Smooth muscle cell of trachea (primary cell): ENCODE measurements around the gene NOSIP. TPM values are rescaled to one million over a fixed set of nuclear protein-coding genes. Genes with fewer than 3 reads are reported as not detected.

Experiments used
- total RNA-seq: library from RNA; depleted of rRNA; stranded (reverse); fragments of >200 nt; gene quantifications from 2 replicates; pipeline ENCODE4 v1.2.1, GENCODE V29; 2014

NOSIP gene
- 48.5 and 71.3 TPM in 2 replicates for total RNA-seq

GRCh38 chr19:49580264-49581006, at the start of gene NOSIP:
Gene NOSIP, minus strand, starts transcription at chr19:49580556. Its CDS starts 19,865 bp downstream, at chr19:49560691.

GRCh38 chr19:49590971-49591730, 10.8 kb upstream of the NOSIP start, which contains the start of gene PRR12:
Gene PRR12, plus strand, starts transcription at chr19:49591182. Its CDS starts 473 bp downstream, at chr19:49591655.

GRCh38 chr19:49581007-49581508, 702 bp upstream of the NOSIP start, which contains the start of gene PRRG2:
Gene PRRG2, plus strand, starts transcription at chr19:49581316. Its CDS starts 1,904 bp downstream, at chr19:49583220.

Other genes with a start within 250 kb of the NOSIP start
- not detected in 2 replicates for gene CD37, start 245.2 kb downstream of the NOSIP start, total RNA-seq
- 18.8 and 24.3 TPM in 2 replicates for gene TEAD2, start 218.1 kb downstream of the NOSIP start, total RNA-seq
- gene DKKL1, start 216.7 kb downstream of the NOSIP start, total RNA-seq: 0.44 TPM in 1 of 2 replicates, not detected in the other
- 0.17 TPM in 1 of 2 replicates, not detected in the other for gene KASH5, start 192.3 kb downstream of the NOSIP start, total RNA-seq
- not detected in 2 replicates for gene PTH2, start 157.1 kb downstream of the NOSIP start, total RNA-seq
- gene GFY, start 155.2 kb downstream of the NOSIP start, total RNA-seq: not detected in 2 replicates
- 0.15 and 0.33 TPM in 2 replicates for gene SLC17A7, start 139.0 kb downstream of the NOSIP start, total RNA-seq
- gene PIH1D1, start 128.7 kb downstream of the NOSIP start, total RNA-seq: 103 and 145 TPM in 2 replicates
- gene ALDH16A1, start 127.3 kb downstream of the NOSIP start, total RNA-seq: 16.5 and 33.7 TPM in 2 replicates
- 3.6 and 7.9 TPM in 2 replicates for gene FLT3LG, start 106.3 kb downstream of the NOSIP start, total RNA-seq
- gene RPL13A, start 92.9 kb downstream of the NOSIP start, total RNA-seq: 2,428 and 4,431 TPM in 2 replicates
- 2,449 and 2,469 TPM in 2 replicates for gene RPS11, start 84.1 kb downstream of the NOSIP start, total RNA-seq
- 37.2 and 105 TPM in 2 replicates for gene FCGRT, start 67.9 kb downstream of the NOSIP start, total RNA-seq
- gene RCN3, start 52.6 kb downstream of the NOSIP start, total RNA-seq: 228 and 362 TPM in 2 replicates
- gene PRRG2, start 760 bp upstream of the NOSIP start, total RNA-seq: 0.29 and 1.2 TPM in 2 replicates
- 3.8 and 4.5 TPM in 2 replicates for gene PRR12, start 10.6 kb upstream of the NOSIP start, total RNA-seq
- 46.0 and 96.3 TPM in 2 replicates for gene RRAS, start 59.6 kb upstream of the NOSIP start, total RNA-seq
- gene SCAF1, start 61.7 kb upstream of the NOSIP start, total RNA-seq: 26.6 and 30.6 TPM in 2 replicates
- gene IRF3, start 85.3 kb upstream of the NOSIP start, total RNA-seq: 33.3 and 69.5 TPM in 2 replicates
- 4.8 and 5.5 TPM in 2 replicates for gene BCL2L12, start 85.4 kb upstream of the NOSIP start, total RNA-seq
- gene PRMT1, start 96.7 kb upstream of the NOSIP start, total RNA-seq: 224 and 304 TPM in 2 replicates
- 0.44 and 0.83 TPM in 2 replicates for gene ADM5, start 109.0 kb upstream of the NOSIP start, total RNA-seq
- gene CPT1C, start 110.6 kb upstream of the NOSIP start, total RNA-seq: 29.7 and 37.5 TPM in 2 replicates
- gene TSKS, start 182.8 kb upstream of the NOSIP start, total RNA-seq: 0.17 and 0.44 TPM in 2 replicates
- gene AP2A1, start 186.4 kb upstream of the NOSIP start, total RNA-seq: 110 and 154 TPM in 2 replicates
- gene FUZ, start 232.7 kb upstream of the NOSIP start, total RNA-seq: 30.4 and 46.0 TPM in 2 replicates
- gene MED25, start 237.7 kb upstream of the NOSIP start, total RNA-seq: 17.7 and 26.9 TPM in 2 replicates